IMR-90 (cell line): ENCODE results near the gene ADCY5. TPM values are rescaled to one million over a fixed set of nuclear protein-coding genes. Genes with fewer than 3 reads are reported as not detected.

Experiments
- ATAC-seq: fragments of 200-7000 bp; cut with Tn5 transposase; 2 replicates; pipeline ENCODE4 v1.9.1; 2020; ENCODE audit warnings: low read depth, mild to moderate bottlenecking, moderate library complexity
- BruUV-seq: library from RNA; stranded (reverse); fragments of 400-500 nt; replicated peaks from 2 replicates; lab custom pipeline; 2021; lab: Mats Ljungman, UMichigan
- CTCF ChIA-PET: fragments of 300-600 bp; formaldehyde crosslinking; extraction: SDS; loops from one replicate; lab custom pipeline; 2021; ENCODE audit warnings: antibody characterized with exemption; lab: Yijun Ruan, JAX
- POLR2A ChIA-PET: fragments of 300-600 bp; sonication (Branson Sonifier 250); formaldehyde crosslinking; loops from one replicate; lab custom pipeline; 2022; ENCODE audit warnings: antibody characterized with exemption; ENCODE audit not compliant: unreplicated experiment; lab: Charles Lee
- DNase-seq: peaks from one replicate; pipeline ENCODE4 v3.0.0; 2013
- H2AFZ ChIP-seq: replicated peaks from 2 replicates; pipeline ENCODE3; 2013; ENCODE audit warnings: low read length, mild to moderate bottlenecking; ENCODE audit not compliant: poor library complexity
- H2AK5ac ChIP-seq: 2 replicates; pipeline ENCODE4 v1.6.1; 2013; ENCODE audit warnings: low read depth, low read length, inconsistent platforms
- H2AK9ac ChIP-seq: replicated peaks from 2 replicates; pipeline ENCODE3; 2013; ENCODE audit warnings: mild to moderate bottlenecking, low read depth, low read length, moderate library complexity; ENCODE audit not compliant: poor library complexity
- H2BK120ac ChIP-seq: 2 replicates; pipeline ENCODE4 v1.6.1; 2013; ENCODE audit warnings: low read depth, low read length, inconsistent platforms
- H2BK15ac ChIP-seq: 3 replicates; pipeline ENCODE4 v1.6.1; 2013; ENCODE audit warnings: low read depth, low read length, inconsistent platforms
- H2BK20ac ChIP-seq: 2 replicates; pipeline ENCODE4 v1.6.1; 2013; ENCODE audit warnings: low read depth, mild to moderate bottlenecking, inconsistent platforms, low read length, moderate library complexity
- H2BK5ac ChIP-seq: 2 replicates; pipeline ENCODE4 v1.6.1; 2013; ENCODE audit warnings: mild to moderate bottlenecking, low read depth, low read length, inconsistent platforms; ENCODE audit not compliant: poor library complexity, severe bottlenecking
- H3K14ac ChIP-seq: replicated peaks from 2 replicates; pipeline ENCODE4 v1.6.1; 2013; ENCODE audit warnings: low read depth, low read length, inconsistent platforms
- H3K18ac ChIP-seq: 2 replicates; pipeline ENCODE4 v1.6.1; 2013; ENCODE audit warnings: low read depth, low read length, control low read depth
- H3K23ac ChIP-seq: 2 replicates; pipeline ENCODE4 v1.6.1; 2013; ENCODE audit warnings: low read depth, low read length, inconsistent platforms
- H3K27ac ChIP-seq: 2 replicates; pipeline ENCODE4 v1.5.1; 2013; ENCODE audit warnings: mild to moderate bottlenecking, control low read depth, low read length; ENCODE audit not compliant: insufficient read depth
- H3K27me3 ChIP-seq: 2 replicates; pipeline ENCODE4 v1.6.1; 2013; ENCODE audit warnings: low read length; ENCODE audit not compliant: control insufficient read depth, insufficient read depth
- H3K36me3 ChIP-seq: 2 replicates; pipeline ENCODE4 v1.6.1; 2013; ENCODE audit warnings: low read length, mixed read lengths; ENCODE audit not compliant: control insufficient read depth, insufficient read depth
- H3K4ac ChIP-seq: 2 replicates; pipeline ENCODE4 v1.6.1; 2013; ENCODE audit warnings: low read depth, low read length, inconsistent platforms
- H3K4me1 ChIP-seq: 2 replicates; pipeline ENCODE4 v1.6.1; 2013; ENCODE audit warnings: low read length, mixed read lengths; ENCODE audit not compliant: control insufficient read depth, insufficient read depth
- H3K4me2 ChIP-seq: 2 replicates; pipeline ENCODE4 v1.6.1; 2013; ENCODE audit warnings: low read depth, mild to moderate bottlenecking, control low read depth, low read length, moderate library complexity
- H3K4me3 ChIP-seq: 2 replicates; pipeline ENCODE4 v1.5.1; 2013; ENCODE audit warnings: low read depth, mild to moderate bottlenecking, control low read depth, low read length, moderate library complexity; ENCODE audit not compliant: insufficient read depth
- H3K56ac ChIP-seq: 2 replicates; pipeline ENCODE4 v1.6.1; 2013; ENCODE audit warnings: low read length, inconsistent platforms; ENCODE audit not compliant: insufficient read depth; ENCODE audit errors: extremely low read depth
- H3K79me1 ChIP-seq, 2 experiments: 2 replicates each; pipeline ENCODE4 v1.6.1; 2013; ENCODE audit warnings: low read length in 2 of 2, inconsistent platforms in 1 of 2, low read depth in 1 of 2
- H3K9ac ChIP-seq: 2 replicates; pipeline ENCODE4 v1.6.1; 2013; ENCODE audit warnings: low read depth, low read length, control low read depth
- H3K9me1 ChIP-seq: 2 replicates; pipeline ENCODE4 v1.6.1; 2013; ENCODE audit warnings: low read length, inconsistent platforms; ENCODE audit not compliant: insufficient read depth
- H3K9me3 ChIP-seq: 2 replicates; pipeline ENCODE4 v1.6.1; 2013; ENCODE audit warnings: low read length; ENCODE audit not compliant: control insufficient read depth, insufficient read depth
- H4K20me1 ChIP-seq: 2 replicates; pipeline ENCODE4 v1.6.1; 2013; ENCODE audit warnings: low read length, inconsistent platforms; ENCODE audit not compliant: insufficient read depth
- H4K5ac ChIP-seq: 2 replicates; pipeline ENCODE4 v1.6.1; 2013; ENCODE audit warnings: mild to moderate bottlenecking, low read depth, low read length, control low read depth
- H4K8ac ChIP-seq, 2 experiments: 2 replicates each; pipeline ENCODE4 v1.6.1; 2013; ENCODE audit warnings: low read depth in 2 of 2, low read length in 2 of 2, control low read depth in 1 of 2, inconsistent platforms in 1 of 2
- H4K91ac ChIP-seq: 2 replicates; pipeline ENCODE4 v1.6.1; 2013; ENCODE audit warnings: low read depth, low read length, inconsistent platforms; ENCODE audit not compliant: insufficient read depth
- FOS ChIP-seq: fragments of 150-350 bp; IDR thresholded peaks from 2 replicates; pipeline ENCODE4 v1.6.1; 2016; ENCODE audit warnings: low read depth, low read length
- NFE2L2 ChIP-seq: fragments of 150-350 bp; IDR thresholded peaks from 2 replicates; pipeline ENCODE4 v1.6.1; 2016; ENCODE audit warnings: low read depth, mild to moderate bottlenecking, low read length
- RCOR1 ChIP-seq: IDR thresholded peaks from 2 replicates; pipeline ENCODE4 v1.6.1; 2012; ENCODE audit warnings: mild to moderate bottlenecking, low read length, improper control_type of control experiment; ENCODE audit not compliant: insufficient replicate concordance
- WGBS, 2 experiments: methylation state at CpG; one replicate each; pipeline versions ENCODE4 v1.1.5 to v1.1.7; 2013; ENCODE audit warnings: missing lambda C conversion rate in 2 of 2; ENCODE audit not compliant: insufficient read length in 1 of 2; ENCODE audit errors: extremely low coverage in 2 of 2; 5-methylcytosine and 5-hydroxymethylcytosine counted together
- dilution Hi-C: fragments of 300-500 bp; cut with HindIII; formaldehyde crosslinking; loops from one replicate; pipeline ENCODE4 v1.14.3; 2018; ENCODE audit warnings: low sequenced_read_pairs; ENCODE audit not compliant: unreplicated experiment
- in situ Hi-C: fragments of 300-500 bp; cut with MboI; formaldehyde crosslinking; loops from 3 replicates; pipeline ENCODE4 v1.14.3; 2019; ENCODE audit warnings: low sequenced_read_pairs, inconsistent platforms, mixed read lengths
- intact Hi-C: fragments of 100-400 bp; cut with micrococcal nuclease; formaldehyde crosslinking; loops from 2 replicates; pipeline ENCODE4 v1.10.0; 2022
- polyA plus RNA-seq, 3 experiments: library from polyadenylated mRNA; depleted of rRNA; stranded (reverse); fragments of >200 nt; gene quantifications; 2 replicates each; pipeline ENCODE4 v1.2.3, GENCODE V29; 2012; ENCODE audit warnings: low replicate concordance in 1 of 3
- total RNA-seq: library from RNA; depleted of rRNA; stranded (reverse); fragments of >200 nt; gene quantifications from 2 replicates; pipeline ENCODE4 v1.2.3, GENCODE V29; 2012
- TF ChIP-seq, protein P1 (sequence below): fragments of 150-350 bp; IDR thresholded peaks from 2 replicates; pipeline ENCODE4 v1.6.1; 2016; ENCODE audit warnings: low read depth, mild to moderate bottlenecking, low read length, moderate library complexity, borderline replicate concordance

ADCY5 gene
- total and polyA plus RNA-seq, 2 of the 4 experiments (the other 2 are of a cell fraction) = 0.14 to 0.18 TPM

DNA sequence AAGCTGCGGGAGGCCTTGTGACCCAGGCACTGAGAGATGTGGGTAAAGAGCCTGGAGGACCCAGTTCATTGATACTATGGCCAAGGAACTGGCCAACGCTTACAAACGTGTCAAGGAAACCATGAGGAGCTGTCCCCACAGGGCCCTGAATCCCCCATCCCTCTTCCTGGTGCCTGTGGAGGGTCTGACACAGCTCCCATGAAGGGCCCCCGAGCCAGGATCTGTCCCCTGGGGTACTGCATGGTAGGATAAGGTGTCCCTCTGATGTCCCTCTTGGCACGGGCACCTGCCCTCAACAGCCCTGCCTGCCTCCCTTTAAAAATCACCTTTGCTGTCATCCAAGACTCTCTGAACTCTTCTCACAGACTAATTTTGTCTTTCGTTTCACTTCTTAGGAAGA is 122.4 kb downstream of the ADCY5 start:
- no peak overlapping the region for H2BK20ac ChIP-seq
- H2AK9ac ChIP-seq = no peak overlapping the region
- no peak overlapping the region for H4K91ac ChIP-seq
- no peak overlapping the region for H3K4me3 ChIP-seq
- no peak overlapping the region for H3K56ac ChIP-seq
- BruUV-seq = no TSS peak
- H3K79me1 ChIP-seq = no peaks in the 10 kb centered on the region
- no peak overlapping the region for H3K4ac ChIP-seq
- no peak overlapping the region for H3K4me2 ChIP-seq
- in situ Hi-C loops = loop anchor here (5.0 kb wide), 2 partner anchors 161 to 231 kb away; no protein-coding TSS in a partner anchor
- H2AFZ ChIP-seq = no peak overlapping the region
- POLR2A ChIA-PET = no interaction called here
- H4K20me1 ChIP-seq = peaks cover 6% of the 10 kb centered on the region; the same call in 1 of the 2 replicates
- CTCF ChIA-PET = interaction anchor here (0.7 to 1.5 kb wide), 3 partner anchors 163 to 236 kb away, joined by 3 to 5 read pairs (median 3); no protein-coding TSS in a partner anchor
- no peaks in the 10 kb centered on the region for H3K9me3 ChIP-seq
- WGBS, 2 experiments = 80% methylated on average over 1 of the region's 6 CpGs; no CpG with 5 or more reads in 1 of the 2 experiments
- no peaks in the 10 kb centered on the region for H3K36me3 ChIP-seq
- no peak overlapping the region for H2BK120ac ChIP-seq
- H2BK5ac ChIP-seq = no peak overlapping the region
- H3K9ac ChIP-seq = no peak overlapping the region
- no peak overlapping the region for H2AK5ac ChIP-seq
- H4K8ac ChIP-seq = no peak overlapping the region
- no peaks in the 10 kb centered on the region for H3K4me1 ChIP-seq
- H4K5ac ChIP-seq = no peak overlapping the region
- H3K27me3 ChIP-seq = peaks cover 60% of the 10 kb centered on the region
- intact Hi-C loops = no loop called here
- no peak overlapping the region for H2BK15ac ChIP-seq
- no peak overlapping the region for H3K14ac ChIP-seq
- DNase-seq (no peak), ATAC-seq (no peak)
- TF ChIP-seq FOS (no peak), RCOR1 (no peak), NFE2L2 (no peak)
- TF ChIP-seq, protein P1, sequence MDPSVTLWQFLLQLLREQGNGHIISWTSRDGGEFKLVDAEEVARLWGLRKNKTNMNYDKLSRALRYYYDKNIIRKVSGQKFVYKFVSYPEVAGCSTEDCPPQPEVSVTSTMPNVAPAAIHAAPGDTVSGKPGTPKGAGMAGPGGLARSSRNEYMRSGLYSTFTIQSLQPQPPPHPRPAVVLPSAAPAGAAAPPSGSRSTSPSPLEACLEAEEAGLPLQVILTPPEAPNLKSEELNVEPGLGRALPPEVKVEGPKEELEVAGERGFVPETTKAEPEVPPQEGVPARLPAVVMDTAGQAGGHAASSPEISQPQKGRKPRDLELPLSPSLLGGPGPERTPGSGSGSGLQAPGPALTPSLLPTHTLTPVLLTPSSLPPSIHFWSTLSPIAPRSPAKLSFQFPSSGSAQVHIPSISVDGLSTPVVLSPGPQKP = no peak
- no peak overlapping the region for H3K23ac ChIP-seq
- no peak overlapping the region for H3K27ac ChIP-seq
- H3K18ac ChIP-seq = no peak overlapping the region
- no peaks in the 10 kb centered on the region; the same call in 1 of the 2 replicates for H3K9me1 ChIP-seq
- dilution Hi-C loops = no loop called here
